OCI-LY1 (cell line): ENCODE data around the gene ZNF253.

Source experiments
- H2AFZ ChIP-seq: fragments of 200-600 bp; sonication (generic), shearing (Covaris generic); 2 replicates; pipeline ENCODE4 v1.6.0; 2014; ENCODE audit warnings: antibody characterized with exemption, mild to moderate bottlenecking, low read length
- H3F3A ChIP-seq: fragments of 200-600 bp; sonication (generic), shearing (Covaris generic); 2 replicates; pipeline ENCODE4 v1.6.0; 2014; ENCODE audit warnings: mild to moderate bottlenecking, antibody characterized with exemption, low read length, moderate library complexity; ENCODE audit not compliant: insufficient read depth
- H3K27ac ChIP-seq: fragments of 200-600 bp; sonication (generic); 2 replicates; pipeline ENCODE4 v1.5.1; 2014; ENCODE audit warnings: low read length, mixed run types, mild to moderate bottlenecking, low read depth; ENCODE audit not compliant: poor library complexity, severe bottlenecking
- H3K27me3 ChIP-seq: fragments of 200-600 bp; sonication (generic); 2 replicates; pipeline ENCODE4 v1.6.0; 2014; ENCODE audit warnings: antibody characterized with exemption, mild to moderate bottlenecking, low read length, moderate library complexity; ENCODE audit not compliant: insufficient read depth
- H3K36me3 ChIP-seq: fragments of 200-600 bp; sonication (generic); 2 replicates; pipeline ENCODE4 v1.6.1; 2014; ENCODE audit warnings: mild to moderate bottlenecking, antibody characterized with exemption, low read length, moderate library complexity, mixed read lengths; ENCODE audit not compliant: insufficient read depth
- H3K4me1 ChIP-seq: fragments of 200-600 bp; sonication (generic); 2 replicates; pipeline ENCODE4 v1.5.1; 2014; ENCODE audit warnings: mild to moderate bottlenecking, low read length, moderate library complexity; ENCODE audit not compliant: insufficient read depth, severe bottlenecking
- H3K4me2 ChIP-seq: fragments of 200-600 bp; sonication (generic), shearing (Covaris generic); 2 replicates; pipeline ENCODE4 v1.6.1; 2014; ENCODE audit warnings: low read length
- H3K4me3 ChIP-seq: fragments of 200-600 bp; sonication (generic); 2 replicates; pipeline ENCODE4 v1.5.1; 2014; ENCODE audit warnings: low read length, low read depth, mild to moderate bottlenecking, mixed read lengths; ENCODE audit not compliant: poor library complexity, severe bottlenecking
- H3K79me2 ChIP-seq: fragments of 200-600 bp; shearing (Covaris generic); 2 replicates; pipeline ENCODE4 v1.6.1; 2016; ENCODE audit warnings: mixed run types, low read length, mixed read lengths; ENCODE audit not compliant: insufficient read depth
- H3K9ac ChIP-seq: fragments of 200-600 bp; sonication (generic), shearing (Covaris generic); 2 replicates; pipeline ENCODE4 v1.6.1; 2014; ENCODE audit warnings: mild to moderate bottlenecking, low read length, mixed read lengths
- H3K9me2 ChIP-seq: fragments of 200-600 bp; sonication (generic), shearing (Covaris generic); 2 replicates; pipeline ENCODE4 v1.6.1; 2014; ENCODE audit warnings: low read depth, mild to moderate bottlenecking, low read length, mixed read lengths
- H3K9me3 ChIP-seq: fragments of 200-600 bp; shearing (Covaris generic); 2 replicates; pipeline ENCODE4 v1.6.1; 2014; ENCODE audit warnings: low read length, mixed read lengths
- H4K20me1 ChIP-seq: fragments of 200-600 bp; sonication (generic), shearing (Covaris generic); 2 replicates; pipeline ENCODE4 v1.6.0; 2016; ENCODE audit warnings: mild to moderate bottlenecking, low read length; ENCODE audit not compliant: insufficient read depth
- EZH2 ChIP-seq: fragments of 200-600 bp; sonication (generic), shearing (Covaris generic); IDR thresholded peaks from 2 replicates; pipeline ENCODE4 v1.8.0; 2017; ENCODE audit warnings: borderline replicate concordance, mixed run types, mild to moderate bottlenecking, antibody characterized with exemption, low read length, moderate library complexity, mixed read lengths
- TF ChIP-seq, protein P1 (sequence below): fragments of 200-600 bp; sonication (generic), shearing (Covaris generic); IDR thresholded peaks from 2 replicates; pipeline ENCODE4 v1.5.1; 2017; ENCODE audit warnings: mild to moderate bottlenecking, antibody characterized with exemption, low read length, moderate library complexity, mixed read lengths

Gene ZNF253

GRCh38 chr19:19871932-19872331, 6.2 kb downstream of the ZNF253 start:
- Histone ChIP-seq H3K9me2 (no peaks in the 10 kb centered on the region), H3K36me3 (peaks cover 92% of the 10 kb centered on the region), H3K27me3 (no peaks in the 10 kb centered on the region), H3F3A (no peaks in the 10 kb centered on the region; the same call in 1 of the 2 replicates), H3K9me3 (peaks cover 40% of the 10 kb centered on the region; the same call in 1 of the 2 replicates), H3K9ac (no peak overlapping the region), H3K27ac (no peak overlapping the region), H2AFZ (no peak overlapping the region), H3K4me3 (no peak overlapping the region), H4K20me1 (no peaks in the 10 kb centered on the region), H3K4me1 (peaks cover 5% of the 10 kb centered on the region), H3K4me2 (no peak overlapping the region), H3K79me2 (peaks cover 51% of the 10 kb centered on the region)
- no peak for TF ChIP-seq EZH2
- TF ChIP-seq, protein P1, sequence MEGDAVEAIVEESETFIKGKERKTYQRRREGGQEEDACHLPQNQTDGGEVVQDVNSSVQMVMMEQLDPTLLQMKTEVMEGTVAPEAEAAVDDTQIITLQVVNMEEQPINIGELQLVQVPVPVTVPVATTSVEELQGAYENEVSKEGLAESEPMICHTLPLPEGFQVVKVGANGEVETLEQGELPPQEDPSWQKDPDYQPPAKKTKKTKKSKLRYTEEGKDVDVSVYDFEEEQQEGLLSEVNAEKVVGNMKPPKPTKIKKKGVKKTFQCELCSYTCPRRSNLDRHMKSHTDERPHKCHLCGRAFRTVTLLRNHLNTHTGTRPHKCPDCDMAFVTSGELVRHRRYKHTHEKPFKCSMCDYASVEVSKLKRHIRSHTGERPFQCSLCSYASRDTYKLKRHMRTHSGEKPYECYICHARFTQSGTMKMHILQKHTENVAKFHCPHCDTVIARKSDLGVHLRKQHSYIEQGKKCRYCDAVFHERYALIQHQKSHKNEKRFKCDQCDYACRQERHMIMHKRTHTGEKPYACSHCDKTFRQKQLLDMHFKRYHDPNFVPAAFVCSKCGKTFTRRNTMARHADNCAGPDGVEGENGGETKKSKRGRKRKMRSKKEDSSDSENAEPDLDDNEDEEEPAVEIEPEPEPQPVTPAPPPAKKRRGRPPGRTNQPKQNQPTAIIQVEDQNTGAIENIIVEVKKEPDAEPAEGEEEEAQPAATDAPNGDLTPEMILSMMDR: no peak

- no peaks in the 10 kb centered on the region; the same call in 1 of the 2 replicates for H3F3A ChIP-seq
- H2AFZ ChIP-seq: no peak overlapping the region
- no peak overlapping the region for H3K4me2 ChIP-seq
- H3K36me3 ChIP-seq: peaks cover 88% of the 10 kb centered on the region
- TF ChIP-seq EZH2: no peak
- TF ChIP-seq, protein P1: no peak
- no peak overlapping the region for H3K9ac ChIP-seq
- no peaks in the 10 kb centered on the region for H3K9me2 ChIP-seq
- H4K20me1 ChIP-seq: no peaks in the 10 kb centered on the region
- H3K27me3 ChIP-seq: no peaks in the 10 kb centered on the region
- peaks cover 41% of the 10 kb centered on the region; the same call in 1 of the 2 replicates for H3K9me3 ChIP-seq
- no peaks in the 10 kb centered on the region for H3K4me1 ChIP-seq
- H3K79me2 ChIP-seq: peaks cover 37% of the 10 kb centered on the region
- no peak overlapping the region for H3K27ac ChIP-seq
- H3K4me3 ChIP-seq: no peak overlapping the region
These were observed 7.7 kb downstream of the ZNF253 start for GRCh38 chr19:19873381-19873780.

DNA sequence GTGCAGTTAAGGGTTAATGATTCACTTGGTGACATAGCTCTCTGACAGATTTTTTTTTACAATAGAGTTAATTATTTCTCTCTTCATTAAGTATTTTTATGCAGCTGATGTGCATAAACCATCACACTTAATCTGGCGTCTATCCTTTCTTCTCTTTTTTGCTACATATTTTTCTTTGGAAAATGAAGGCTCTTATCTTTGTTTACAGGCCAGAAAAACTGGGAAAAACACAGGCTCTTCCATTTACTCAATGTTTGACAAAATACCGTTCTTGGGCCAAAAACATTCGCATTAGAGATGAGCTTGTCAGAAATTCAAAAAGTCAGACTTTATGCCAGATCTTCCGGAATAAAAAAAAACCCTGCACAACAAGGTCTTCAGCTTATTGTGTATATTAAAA, 12.0 kb downstream of the ZNF253 start:
- H2AFZ ChIP-seq: no peak overlapping the region
- no peaks in the 10 kb centered on the region for H3K9me2 ChIP-seq
- no peaks in the 10 kb centered on the region for H3K79me2 ChIP-seq
- H3K36me3 ChIP-seq: peaks cover 90% of the 10 kb centered on the region
- H3K27me3 ChIP-seq: no peaks in the 10 kb centered on the region
- no peak overlapping the region for H3K4me2 ChIP-seq
- H3K9me3 ChIP-seq: peaks cover 25% of the 10 kb centered on the region; the same call in 1 of the 2 replicates
- H3K4me1 ChIP-seq: no peaks in the 10 kb centered on the region
- H3K27ac ChIP-seq: no peak overlapping the region
- TF ChIP-seq EZH2: no peak
- TF ChIP-seq, protein P1: no peak
- H3K4me3 ChIP-seq: no peak overlapping the region
- H3K9ac ChIP-seq: no peak overlapping the region
- no peaks in the 10 kb centered on the region for H4K20me1 ChIP-seq
- H3F3A ChIP-seq: no peaks in the 10 kb centered on the region
